RWPE2 (cell line): Measurements from ENCODE around the gene CENPN.
A peak's percentile ranks its signal among the peaks of the same experiment; 100 is the strongest.

Experiments used
- ATAC-seq: fragments of 200-7000 bp; cut with Tn5 transposase; 3 replicates; pipeline ENCODE4 v1.9.1; 2021; ENCODE audit warnings: low read depth
- DNase-seq: peaks from one replicate; pipeline ENCODE4 v3.0.0-alpha.2; 2020; ENCODE audit warnings: low spot score
- H3K27ac ChIP-seq: fragments of 450-650 bp; 2 replicates; pipeline ENCODE4 v1.5.1; 2017; ENCODE audit warnings: mild to moderate bottlenecking; ENCODE audit not compliant: poor library complexity, severe bottlenecking
- H3K27me3 ChIP-seq: fragments of 250-450 bp; sonication (Bioruptor Pico); 2 replicates; pipeline ENCODE4 v1.5.1; 2021; ENCODE audit warnings: mild to moderate bottlenecking, moderate library complexity; ENCODE audit not compliant: insufficient read depth, poor library complexity, severe bottlenecking
- H3K36me3 ChIP-seq: fragments of 250-450 bp; sonication (Bioruptor Pico); 2 replicates; pipeline ENCODE4 v1.5.1; 2020; ENCODE audit warnings: low read depth, mild to moderate bottlenecking, moderate library complexity
- H3K4me1 ChIP-seq: fragments of 250-450 bp; sonication (Bioruptor Pico); 2 replicates; pipeline ENCODE4 v1.5.1; 2021; ENCODE audit warnings: mild to moderate bottlenecking, moderate library complexity; ENCODE audit not compliant: insufficient read depth, poor library complexity, severe bottlenecking
- H3K4me3 ChIP-seq: fragments of 250-450 bp; sonication (Bioruptor Pico); 2 replicates; pipeline ENCODE4 v1.5.1; 2021; ENCODE audit warnings: mild to moderate bottlenecking, moderate library complexity; ENCODE audit not compliant: severe bottlenecking
- H3K9me3 ChIP-seq: fragments of 250-450 bp; sonication (Bioruptor Pico); 2 replicates; pipeline ENCODE4 v1.5.1; 2021; ENCODE audit warnings: mild to moderate bottlenecking, moderate library complexity; ENCODE audit not compliant: severe bottlenecking
- CTCF ChIP-seq: fragments of 450-650 bp; IDR thresholded peaks from one replicate; pipeline ENCODE4 v1.5.1; 2017; ENCODE audit warnings: mild to moderate bottlenecking, moderate library complexity; ENCODE audit not compliant: poor library complexity, severe bottlenecking

CENPN gene

GRCh38 chr16:81073560-81074330 lies 66.7 kb downstream of the CENPN start:
- no peak for TF ChIP-seq CTCF
- ATAC-seq (no peak), DNase-seq (no peak)
- Histone ChIP-seq H3K36me3 (no peaks in the 10 kb centered on the region), H3K9me3 (no peaks in the 10 kb centered on the region), H3K27ac (no peak overlapping the region), H3K27me3 (no peaks in the 10 kb centered on the region), H3K4me3 (no peak overlapping the region), H3K4me1 (peaks cover 13% of the 10 kb centered on the region)

GRCh38 chr16:81076566-81077075 lies 69.6 kb downstream of the CENPN start:
- Histone ChIP-seq H3K27ac (peak overlapping the region; percentile 59), H3K4me3 (peak overlapping the region; percentile 61), H3K36me3 (no peaks in the 10 kb centered on the region), H3K9me3 (no peaks in the 10 kb centered on the region), H3K4me1 (peaks cover 8% of the 10 kb centered on the region), H3K27me3 (no peaks in the 10 kb centered on the region)
- peak; percentile 82 for ATAC-seq
- DNase-seq = peak; percentile 80
- TF ChIP-seq CTCF = no peak

GRCh38 chr16:81077076-81077940 lies 70.3 kb downstream of the CENPN start, which contains the start of gene C16orf46:
TSS of gene C16orf46 (minus strand) at chr16:81077238. CDS start at chr16:81063955, 13,283 bp downstream.
- H3K4me1 ChIP-seq = peaks cover 4% of the 10 kb centered on the region
- 0 out of 2 replicates have a peak, but pooled peaks cover 4% of the 10 kb centered on the region for H3K36me3 ChIP-seq
- H3K9me3 ChIP-seq = no peaks in the 10 kb centered on the region
- H3K27ac ChIP-seq = peak within 1 kb of the TSS; percentile 59
- DNase-seq = peak; percentile 98
- H3K4me3 ChIP-seq = peak within 1 kb of the TSS; percentile 61
- peak; percentile 92 for ATAC-seq
- TF ChIP-seq CTCF = no peak
- no peaks in the 10 kb centered on the region for H3K27me3 ChIP-seq

GRCh38 chr16:81080233-81080632 lies 73.2 kb downstream of the CENPN start:
- H3K27me3 ChIP-seq = no peaks in the 10 kb centered on the region
- H3K36me3 ChIP-seq = peaks cover 26% of the 10 kb centered on the region
- H3K9me3 ChIP-seq = no peaks in the 10 kb centered on the region
- H3K4me1 ChIP-seq = peaks cover 4% of the 10 kb centered on the region
- ATAC-seq (no peak), DNase-seq (no peak)
- TF ChIP-seq CTCF = no peak
- H3K27ac ChIP-seq = no peak overlapping the region
- no peak overlapping the region for H3K4me3 ChIP-seq
